ENCODE results near the gene KRT5.

The KRT5 gene

DNA sequence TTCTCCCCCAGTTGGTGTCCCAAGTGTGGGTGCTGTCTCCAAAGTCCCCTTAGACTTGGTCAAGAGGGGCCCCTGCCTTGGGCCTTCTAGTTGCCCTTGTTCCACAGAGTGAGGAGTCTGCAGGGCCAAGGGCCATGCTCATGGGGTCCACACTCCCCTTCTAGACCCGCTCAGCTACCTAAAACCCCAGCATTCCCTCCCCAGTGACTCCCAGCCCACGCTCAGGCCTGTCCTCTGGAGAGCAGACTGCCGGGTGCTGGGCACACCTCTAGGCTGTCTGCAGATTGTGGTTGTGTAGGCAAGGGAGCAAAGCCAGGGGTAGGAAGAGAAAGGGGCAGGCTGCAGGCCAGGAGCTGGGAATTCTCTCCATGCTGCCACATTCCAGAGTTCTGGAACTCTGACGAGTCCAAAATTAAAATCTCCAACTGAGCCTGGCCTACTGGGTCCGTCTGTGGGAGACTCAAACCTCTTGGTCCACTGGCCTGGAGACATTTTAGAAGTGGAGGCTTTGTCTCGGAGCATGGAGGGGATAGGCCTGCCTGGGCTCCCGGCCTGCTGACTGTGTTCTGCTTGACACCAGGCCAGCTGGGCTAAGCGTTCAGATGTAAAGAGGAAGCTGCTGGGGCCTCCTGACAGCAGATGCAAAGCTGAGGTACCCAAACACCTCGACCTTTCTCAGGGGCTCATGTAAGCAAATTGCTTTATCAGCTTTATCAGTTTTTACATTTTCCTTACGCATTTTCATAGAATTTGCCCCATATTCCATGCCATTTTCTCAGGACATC, 13.7 kb upstream of the KRT5 start:
- ChIA-PET CTCF (interaction anchor here (0.6 to 1.4 kb wide), 5 partner anchors 11 to 165 kb away, joined by 3 to 4 read pairs (median 3); no protein-coding TSS in a partner anchor), POLR2A (ENCODE audit: low non-redundant PET) (no interaction called here)
- H3K27ac ChIP-seq, result peak overlapping the region; percentile 4; the same call in 1 of the 2 replicates
- DNase-seq (ENCODE audit: low spot score), result no peak
- TF ChIP-seq, protein P1, sequence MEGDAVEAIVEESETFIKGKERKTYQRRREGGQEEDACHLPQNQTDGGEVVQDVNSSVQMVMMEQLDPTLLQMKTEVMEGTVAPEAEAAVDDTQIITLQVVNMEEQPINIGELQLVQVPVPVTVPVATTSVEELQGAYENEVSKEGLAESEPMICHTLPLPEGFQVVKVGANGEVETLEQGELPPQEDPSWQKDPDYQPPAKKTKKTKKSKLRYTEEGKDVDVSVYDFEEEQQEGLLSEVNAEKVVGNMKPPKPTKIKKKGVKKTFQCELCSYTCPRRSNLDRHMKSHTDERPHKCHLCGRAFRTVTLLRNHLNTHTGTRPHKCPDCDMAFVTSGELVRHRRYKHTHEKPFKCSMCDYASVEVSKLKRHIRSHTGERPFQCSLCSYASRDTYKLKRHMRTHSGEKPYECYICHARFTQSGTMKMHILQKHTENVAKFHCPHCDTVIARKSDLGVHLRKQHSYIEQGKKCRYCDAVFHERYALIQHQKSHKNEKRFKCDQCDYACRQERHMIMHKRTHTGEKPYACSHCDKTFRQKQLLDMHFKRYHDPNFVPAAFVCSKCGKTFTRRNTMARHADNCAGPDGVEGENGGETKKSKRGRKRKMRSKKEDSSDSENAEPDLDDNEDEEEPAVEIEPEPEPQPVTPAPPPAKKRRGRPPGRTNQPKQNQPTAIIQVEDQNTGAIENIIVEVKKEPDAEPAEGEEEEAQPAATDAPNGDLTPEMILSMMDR (conservative IDR thresholded peaks at IDR 0.05; ENCODE audit: low read depth), result no peak

DNA sequence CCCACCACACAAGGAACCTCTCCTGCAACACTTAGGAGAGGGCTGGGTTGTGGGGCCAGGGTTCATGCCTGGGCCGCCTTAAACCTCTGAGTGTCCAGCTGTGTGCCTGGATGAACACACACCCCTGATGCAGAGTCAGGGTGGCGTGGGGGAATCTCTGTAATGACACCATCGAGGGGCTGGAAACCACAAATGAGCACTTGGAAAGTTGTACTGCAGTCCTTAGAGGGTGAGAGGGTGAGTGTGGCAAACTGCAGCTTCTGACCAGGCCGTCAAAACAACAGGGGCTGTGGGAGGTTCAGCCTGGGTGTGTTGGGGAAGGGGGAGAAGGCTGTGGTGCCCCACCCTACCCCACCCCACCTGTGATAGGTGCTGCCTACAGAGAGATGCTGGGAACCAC, 12.4 kb upstream of the KRT5 start:
- TF ChIP-seq, protein P1 (conservative IDR thresholded peaks at IDR 0.05; ENCODE audit: low read depth), result no peak
- ChIA-PET CTCF (interaction anchor here (0.5 to 1.4 kb wide), 5 partner anchors 29 to 526 kb away, joined by 3 to 4 read pairs (median 3); no protein-coding TSS in a partner anchor), POLR2A (ENCODE audit: low non-redundant PET) (no interaction called here)
- DNase-seq (ENCODE audit: low spot score), result no peak
- peak overlapping the region; percentile 13 for H3K27ac ChIP-seq

DNA sequence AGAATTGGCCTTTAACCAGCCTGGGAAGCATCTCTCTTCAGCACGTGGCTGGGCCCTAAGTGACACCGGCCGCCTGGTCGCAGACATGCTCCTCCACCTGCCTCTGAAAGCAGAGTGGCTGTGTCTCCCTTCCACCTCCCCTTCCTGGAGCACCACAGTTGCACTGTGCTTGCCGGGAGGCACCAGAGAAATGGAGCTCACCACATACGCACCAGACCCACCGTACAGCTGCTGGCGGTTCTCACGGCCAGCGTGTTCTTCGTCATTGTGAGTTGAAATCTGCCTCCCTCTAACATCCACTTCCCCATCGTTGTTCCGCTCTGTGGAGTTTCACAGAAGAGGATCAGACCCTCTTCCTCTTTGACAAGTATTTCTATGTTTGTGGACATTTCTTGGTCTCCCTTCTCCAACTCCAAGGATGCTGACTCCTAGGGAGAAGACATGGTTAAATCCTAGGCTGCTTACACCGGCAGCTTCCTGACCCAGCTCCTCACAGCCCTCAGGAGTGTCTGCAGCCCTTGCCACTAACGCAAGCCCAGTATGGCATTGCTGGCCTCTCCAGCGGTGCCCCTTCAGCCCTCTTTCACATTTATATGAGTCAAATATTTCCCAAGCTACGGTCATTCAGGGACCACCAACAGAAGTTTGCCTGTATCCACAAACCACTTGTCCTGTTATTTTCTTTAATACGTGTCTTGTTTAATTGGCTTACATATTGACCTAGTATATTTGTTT, 11.5 kb upstream of the KRT5 start:
- 0 out of 2 replicates have a peak overlapping the region, but pooled peaks have one; percentile 1 for H3K27ac ChIP-seq
- DNase-seq (ENCODE audit: low spot score), result no peak
- TF ChIP-seq, protein P1 (conservative IDR thresholded peaks at IDR 0.05; ENCODE audit: low read depth), result no peak
- ChIA-PET POLR2A (ENCODE audit: low non-redundant PET) (no interaction called here), CTCF (interaction anchor here (0.8 to 1.0 kb wide), 2 partner anchors 34 to 348 kb away, joined by 3 to 4 read pairs; no protein-coding TSS in a partner anchor)

DNA sequence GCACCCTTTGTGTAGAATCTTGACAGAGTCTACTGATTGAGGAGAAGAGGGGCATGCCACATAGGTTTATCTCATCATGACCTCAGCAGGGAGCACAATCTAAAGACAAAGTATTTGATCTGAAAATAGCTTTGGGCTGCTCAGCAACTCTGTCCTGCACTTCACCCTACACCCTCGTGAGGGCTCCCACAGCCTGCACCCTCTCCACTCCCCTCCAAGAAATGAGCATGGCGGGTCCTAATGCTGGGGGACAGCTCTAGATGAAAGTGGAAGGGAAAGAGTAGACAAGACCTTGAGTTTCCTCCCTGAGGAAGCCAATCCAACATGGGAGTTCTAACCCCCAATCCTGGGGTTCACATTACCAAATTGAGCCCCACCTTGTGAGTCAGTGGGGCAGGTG, 10.7 kb upstream of the KRT5 start:
- ChIA-PET CTCF (interaction anchor here (0.7 kb wide), 1 partner anchor 53 kb away, joined by 3 read pairs; no protein-coding TSS in a partner anchor), POLR2A (ENCODE audit: low non-redundant PET) (no interaction called here)
- no peak for DNase-seq (ENCODE audit: low spot score)
- 0 out of 2 replicates have a peak overlapping the region, but pooled peaks have one; percentile 1 for H3K27ac ChIP-seq
- TF ChIP-seq, protein P1 (conservative IDR thresholded peaks at IDR 0.05; ENCODE audit: low read depth), result no peak

DNA sequence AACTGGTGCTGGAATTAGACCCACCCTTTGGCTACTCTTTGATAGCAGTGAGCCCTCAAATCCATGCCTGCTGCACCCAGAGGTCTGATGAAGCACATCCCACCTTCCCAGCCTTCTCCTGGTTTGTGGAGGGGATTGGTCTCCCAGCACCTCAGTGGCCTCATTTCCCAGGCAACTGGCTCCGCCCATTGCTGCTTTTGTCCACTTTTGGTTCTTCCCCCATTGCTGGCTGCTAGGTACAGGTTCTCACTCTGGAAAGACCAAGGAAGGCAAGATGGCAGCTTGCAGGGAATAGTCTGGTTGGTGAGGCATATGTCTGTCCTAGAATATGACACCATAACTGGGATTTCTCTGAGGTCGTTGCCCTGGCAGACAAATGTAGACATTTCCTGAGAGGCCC, 10.2 kb upstream of the KRT5 start:
- H3K27ac ChIP-seq, result peak overlapping the region; percentile 13; the same call in 1 of the 2 replicates
- TF ChIP-seq, protein P1 (conservative IDR thresholded peaks at IDR 0.05; ENCODE audit: low read depth), result no peak
- POLR2A ChIA-PET (ENCODE audit: low non-redundant PET), result no interaction called here
- CTCF ChIA-PET, result interaction anchor here (0.7 kb wide), 1 partner anchor 53 kb away, joined by 3 read pairs; no protein-coding TSS in a partner anchor
- DNase-seq (ENCODE audit: low spot score), result no peak

DNA sequence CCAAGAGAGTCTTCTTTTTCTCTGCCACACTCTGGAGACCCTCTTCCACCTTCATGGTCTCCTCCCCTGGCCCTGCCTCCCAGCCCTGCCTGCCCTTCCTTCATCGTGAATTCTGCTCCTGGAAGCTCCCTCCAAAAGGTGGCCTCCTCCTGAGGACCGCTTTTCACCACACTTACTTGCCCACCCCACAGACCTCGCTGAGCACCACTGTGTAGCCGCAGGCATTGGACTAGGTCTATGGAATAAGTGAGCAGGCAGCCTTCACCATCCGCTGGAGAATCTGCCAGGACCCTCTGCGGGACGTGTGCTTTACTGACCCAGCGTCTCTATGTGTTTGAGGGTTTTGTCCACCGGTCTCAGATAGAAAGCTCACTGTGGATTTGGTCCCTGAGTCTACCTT, 9.7 kb upstream of the KRT5 start:
- ChIA-PET POLR2A (ENCODE audit: low non-redundant PET) (no interaction called here), CTCF (no interaction called here)
- no peak for DNase-seq (ENCODE audit: low spot score)
- peak overlapping the region; percentile 13; the same call in 1 of the 2 replicates for H3K27ac ChIP-seq
- TF ChIP-seq, protein P1 (conservative IDR thresholded peaks at IDR 0.05; ENCODE audit: low read depth), result no peak

Measured in RWPE1 (cell line).